CD14-positive monocyte (primary cell): ENCODE measurements around the gene SPG7. TPM values are rescaled to one million over a fixed set of nuclear protein-coding genes. Genes with fewer than 3 reads are reported as not detected.

Experiments
- DNase-seq, 3 donors: peaks; one replicate each; pipeline ENCODE4 v3.0.0-alpha.2; 2011 to 2022
- H2AFZ ChIP-seq: 2 replicates; pipeline ENCODE4 v1.6.0; 2012; ENCODE audit warnings: mild to moderate bottlenecking, low read depth, low read length, inconsistent platforms; ENCODE audit not compliant: insufficient read depth, poor library complexity, severe bottlenecking
- H3K27ac ChIP-seq, 2 donors: 1 replicate in 1 of 2; 2 replicates in 1 of 2; pipeline ENCODE4 v1.5.1; 2012 to 2013; ENCODE audit warnings: low read length in 2 of 2, control low read depth in 1 of 2, inconsistent platforms in 1 of 2, low read depth in 1 of 2, mild to moderate bottlenecking in 1 of 2
- H3K27me3 ChIP-seq, 2 donors: one replicate each; pipeline versions ENCODE4 v1.6.0 to v1.6.1; 2011 to 2013; ENCODE audit warnings: low read length in 2 of 2; ENCODE audit not compliant: control insufficient read depth in 2 of 2, insufficient read depth in 2 of 2
- H3K36me3 ChIP-seq, 2 donors: replicated peaks in 1 of 2; 1 replicate in 1 of 2; 2 replicates in 1 of 2; pipeline versions ENCODE4 v1.5.1 to v1.6.1; 2012 to 2013; ENCODE audit warnings: low read length in 2 of 2, control low read depth in 1 of 2, inconsistent platforms in 1 of 2, mild to moderate bottlenecking in 1 of 2; ENCODE audit not compliant: insufficient read depth in 2 of 2, control insufficient read depth in 1 of 2
- H3K4me1 ChIP-seq, 2 donors: 1 replicate in 1 of 2; 2 replicates in 1 of 2; pipeline versions ENCODE4 v1.5.1 to v1.6.1; 2012 to 2013; ENCODE audit warnings: low read length in 2 of 2, control low read depth in 1 of 2, inconsistent platforms in 1 of 2, mild to moderate bottlenecking in 1 of 2, moderate library complexity in 1 of 2; ENCODE audit not compliant: insufficient read depth in 2 of 2, control insufficient read depth in 1 of 2
- H3K4me2 ChIP-seq: replicated peaks from 2 replicates; pipeline ENCODE3; 2012; ENCODE audit warnings: low read length, moderate library complexity, mild to moderate bottlenecking; ENCODE audit not compliant: poor library complexity, severe bottlenecking; ENCODE audit errors: extremely low read depth
- H3K4me3 ChIP-seq, 3 experiments: fragments of 200-600 bp in 1 of 3; sonication (generic) in 1 of 3; replicated peaks in 1 of 3; 1 replicate in 2 of 3; 2 replicates in 1 of 3; pipeline ENCODE4 v1.5.1; 2011 to 2013; ENCODE audit warnings: low read length in 3 of 3, mild to moderate bottlenecking in 3 of 3, control low read depth in 2 of 3, low read depth in 2 of 3, inconsistent platforms in 1 of 3, moderate library complexity in 1 of 3
- H3K79me2 ChIP-seq: 2 replicates; pipeline ENCODE4 v1.6.0; 2012; ENCODE audit warnings: mild to moderate bottlenecking, control low read depth, inconsistent platforms, low read length, moderate library complexity; ENCODE audit not compliant: insufficient read depth
- H3K9ac ChIP-seq: 2 replicates; pipeline ENCODE4 v1.6.0; 2017; ENCODE audit warnings: low read length, mild to moderate bottlenecking; ENCODE audit not compliant: insufficient read depth, poor library complexity, severe bottlenecking
- H3K9me3 ChIP-seq, 2 donors: replicated peaks in 1 of 2; 1 replicate in 1 of 2; 2 replicates in 1 of 2; pipeline versions ENCODE4 v1.5.1 to v1.6.1; 2012 to 2013; ENCODE audit warnings: low read length in 2 of 2, control low read depth in 1 of 2; ENCODE audit not compliant: control insufficient read depth in 1 of 2, insufficient read depth in 1 of 2
- H4K20me1 ChIP-seq: 2 replicates; pipeline ENCODE4 v1.6.0; 2012; ENCODE audit warnings: mild to moderate bottlenecking, low read length, control low read depth, moderate library complexity; ENCODE audit not compliant: insufficient read depth
- H3K27ac Mint-ChIP-seq, 7 donors: one replicate each; pipeline ENCODE4 v1.8.0; 2020; ENCODE audit warnings: mild to moderate bottlenecking in 7 of 7, mixed read lengths in 7 of 7, moderate library complexity in 6 of 7, inconsistent platforms in 2 of 7
- H3K27me3 Mint-ChIP-seq, 3 donors: one replicate each; pipeline ENCODE4 v1.8.0; 2021 to 2022; ENCODE audit warnings: low read depth in 3 of 3, mild to moderate bottlenecking in 3 of 3, mixed read lengths in 3 of 3, moderate library complexity in 3 of 3, inconsistent platforms in 1 of 3
- H3K36me3 Mint-ChIP-seq, 2 donors: one replicate each; pipeline ENCODE4 v1.8.0; 2020; ENCODE audit warnings: mixed read lengths in 2 of 2, inconsistent platforms in 1 of 2, mild to moderate bottlenecking in 1 of 2
- H3K4me1 Mint-ChIP-seq: one replicate; pipeline ENCODE4 v1.8.0; 2020; ENCODE audit warnings: mild to moderate bottlenecking, mixed read lengths
- H3K4me3 Mint-ChIP-seq, 2 donors: one replicate each; pipeline ENCODE4 v1.8.0; 2020; ENCODE audit warnings: mild to moderate bottlenecking in 2 of 2, mixed read lengths in 2 of 2, moderate library complexity in 1 of 2
- H3K9me3 Mint-ChIP-seq, 7 donors: one replicate each; pipeline ENCODE4 v1.8.0; 2020 to 2022; ENCODE audit warnings: mixed read lengths in 7 of 7, mild to moderate bottlenecking in 6 of 7, moderate library complexity in 6 of 7, inconsistent platforms in 2 of 7
- WGBS: methylation state at CpG from one replicate; pipeline ENCODE4 v1.1.5; 2013; ENCODE audit warnings: missing lambda C conversion rate; ENCODE audit not compliant: insufficient coverage; 5-methylcytosine and 5-hydroxymethylcytosine counted together
- intact Hi-C, 2 donors: fragments of 100-400 bp; cut with micrococcal nuclease; formaldehyde crosslinking; loops; one replicate each; pipeline versions ENCODE4 v1.15.0 to v1.15.1; 2023
- polyA plus RNA-seq, 3 donors: library from polyadenylated mRNA; depleted of rRNA in 1 of 3; unstranded in 2 of 3; stranded (reverse) in 1 of 3; fragments of 300-500 nt in 2 of 3; fragments of >200 nt in 1 of 3; fragmentation: Illumina TruSeq in 2 of 3; gene quantifications; 1 replicate in 2 of 3; 2 replicates in 1 of 3; pipeline ENCODE4 v1.2.3, GENCODE V29; 2012 to 2021
- TF ChIP-seq, protein P1 (sequence below): fragments of 200-600 bp; IDR thresholded peaks from one replicate; pipeline ENCODE4 v1.8.0; 2022; ENCODE audit warnings: antibody characterized with exemption, mild to moderate bottlenecking

SPG7 gene
- polyA plus RNA-seq, 3 donors = 30.3 to 120 (median 34.4) TPM

DNA sequence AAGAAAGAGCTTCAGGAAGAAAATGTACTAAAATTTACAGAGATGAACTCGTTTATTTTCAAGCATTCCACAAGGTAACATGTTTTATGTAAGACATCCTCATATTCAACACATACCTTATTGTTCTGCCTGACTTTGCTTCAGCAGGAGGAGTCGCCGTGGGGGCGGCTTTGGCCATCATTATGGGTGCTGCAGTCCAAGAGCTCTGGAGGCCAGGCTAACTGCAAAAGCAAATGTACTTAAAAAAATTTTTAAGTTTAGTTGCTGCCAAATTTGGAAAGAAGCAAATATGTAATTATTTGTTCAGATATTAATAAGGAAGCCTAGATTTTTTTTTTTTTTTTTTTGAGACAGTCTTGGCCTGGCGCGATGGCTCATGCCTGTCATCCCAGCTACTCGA, 4.1 kb upstream of the SPG7 start:
- Histone ChIP-seq H3K9ac (no peak overlapping the region), H3K4me1 (peaks cover 32 to 43% of the 10 kb centered on the region in 2 donors), H3K27ac (no peak overlapping the region), H4K20me1 (no peaks in the 10 kb centered on the region), H3K4me2 (no peak overlapping the region), H3K79me2 (peaks cover 38% of the 10 kb centered on the region), H2AFZ (no peak overlapping the region), H3K9me3 (no peaks in the 10 kb centered on the region), H3K36me3 (peaks cover 0 to 3% of the 10 kb centered on the region in 2 donors), H3K27me3 (no peaks in the 10 kb centered on the region), H3K4me3 (no peak overlapping the region)
- 100% methylated on average over 1 of the region's 7 CpGs for WGBS
- Mint-ChIP-seq H3K27ac (peak overlapping the region in 2 of 7 donors; percentile 22 to 76), H3K27me3 (no peaks in the 10 kb centered on the region), H3K36me3 (peaks cover 0 to 9% of the 10 kb centered on the region in 2 donors), H3K4me1 (peaks cover 31% of the 10 kb centered on the region), H3K4me3 (no peak overlapping the region), H3K9me3 (no peaks in the 10 kb centered on the region)
- TF ChIP-seq, protein P1, sequence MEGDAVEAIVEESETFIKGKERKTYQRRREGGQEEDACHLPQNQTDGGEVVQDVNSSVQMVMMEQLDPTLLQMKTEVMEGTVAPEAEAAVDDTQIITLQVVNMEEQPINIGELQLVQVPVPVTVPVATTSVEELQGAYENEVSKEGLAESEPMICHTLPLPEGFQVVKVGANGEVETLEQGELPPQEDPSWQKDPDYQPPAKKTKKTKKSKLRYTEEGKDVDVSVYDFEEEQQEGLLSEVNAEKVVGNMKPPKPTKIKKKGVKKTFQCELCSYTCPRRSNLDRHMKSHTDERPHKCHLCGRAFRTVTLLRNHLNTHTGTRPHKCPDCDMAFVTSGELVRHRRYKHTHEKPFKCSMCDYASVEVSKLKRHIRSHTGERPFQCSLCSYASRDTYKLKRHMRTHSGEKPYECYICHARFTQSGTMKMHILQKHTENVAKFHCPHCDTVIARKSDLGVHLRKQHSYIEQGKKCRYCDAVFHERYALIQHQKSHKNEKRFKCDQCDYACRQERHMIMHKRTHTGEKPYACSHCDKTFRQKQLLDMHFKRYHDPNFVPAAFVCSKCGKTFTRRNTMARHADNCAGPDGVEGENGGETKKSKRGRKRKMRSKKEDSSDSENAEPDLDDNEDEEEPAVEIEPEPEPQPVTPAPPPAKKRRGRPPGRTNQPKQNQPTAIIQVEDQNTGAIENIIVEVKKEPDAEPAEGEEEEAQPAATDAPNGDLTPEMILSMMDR = no peak
- intact Hi-C loops = loop anchor here in 1 of 2 donors (10.0 kb wide), 1 partner anchor 649 kb away; the partner anchor contains the start of genes GALNS and TRAPPC2L
- no peak for DNase-seq

DNA sequence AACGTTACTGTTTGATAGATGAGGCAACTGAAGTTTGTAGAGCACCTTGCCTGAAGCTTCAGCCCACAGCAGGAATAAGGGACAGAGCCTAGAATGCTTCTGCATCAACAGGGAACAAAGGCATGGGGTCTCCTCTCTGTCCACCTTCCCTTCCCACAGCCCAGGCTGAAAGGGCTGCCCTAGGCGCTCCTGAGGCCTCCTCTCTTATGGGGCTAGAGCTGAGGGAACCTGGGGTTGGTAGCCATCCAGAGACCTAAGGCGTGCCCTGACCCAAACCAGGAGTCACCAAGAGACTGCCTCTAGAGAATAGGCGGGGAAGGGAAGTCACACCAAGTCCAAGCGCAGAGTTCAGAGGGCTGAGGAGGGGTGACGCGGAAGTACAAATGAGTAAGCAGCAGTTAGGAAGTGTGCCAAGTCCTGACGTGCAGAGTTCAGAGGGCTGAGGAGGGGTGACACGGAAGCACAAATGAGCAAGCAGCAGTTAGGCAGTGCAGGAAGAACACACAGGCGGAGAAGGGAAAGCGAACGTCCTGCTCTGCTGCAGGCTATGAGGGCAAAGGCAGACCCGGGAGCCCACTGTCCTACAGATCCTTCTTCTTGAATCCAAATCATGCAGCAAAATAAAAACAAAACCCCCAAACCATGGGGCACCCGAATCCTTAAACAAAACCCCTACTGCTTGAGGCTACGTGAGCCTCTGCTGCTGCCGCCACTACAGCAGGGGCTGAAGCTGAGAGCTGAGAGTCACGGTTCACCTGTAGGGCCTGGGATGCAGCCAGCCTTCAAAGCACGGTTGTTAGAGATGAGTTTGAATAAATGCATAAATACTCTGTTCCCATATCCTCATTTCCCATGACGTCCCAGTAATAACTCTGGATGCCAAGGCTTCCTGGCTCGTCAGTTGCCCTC, 2.7 kb upstream of the SPG7 start:
- Mint-ChIP-seq H3K4me1 (peaks cover 35% of the 10 kb centered on the region), H3K27me3 (no peaks in the 10 kb centered on the region), H3K36me3 (peaks cover 2 to 6% of the 10 kb centered on the region in 2 donors), H3K9me3 (no peaks in the 10 kb centered on the region), H3K4me3 (peak overlapping the region; percentile 69 to 88), H3K27ac (peak overlapping the region; percentile 93 to 97 (median 96))
- peaks cover 6% of the 10 kb centered on the region for H4K20me1 ChIP-seq
- no peaks in the 10 kb centered on the region for H3K9me3 ChIP-seq
- H3K4me1 ChIP-seq = peaks cover 38 to 49% of the 10 kb centered on the region in 2 donors
- H3K9ac ChIP-seq = peak overlapping the region; percentile 56
- peak overlapping the region; percentile 80 to 90 for H3K27ac ChIP-seq
- intact Hi-C loops = loop anchor here (1.0 to 10.0 kb wide), 6 partner anchors 15 to 651 kb away; partner anchors contain the start of genes ANKRD11 (in 2 of the 2), GALNS (in 1 of the 2) and TRAPPC2L (in 1 of the 2)
- peak overlapping the region in 1 of 3 experiments; percentile 88 for H3K4me3 ChIP-seq
- peaks cover 44% of the 10 kb centered on the region for H3K79me2 ChIP-seq
- TF ChIP-seq, protein P1 = no peak
- H2AFZ ChIP-seq = peak overlapping the region; percentile 70
- H3K36me3 ChIP-seq = peaks cover under 1 to 3% of the 10 kb centered on the region in 2 donors
- 11% methylated on average over 15 of the region's 20 CpGs for WGBS
- peak; percentile 99 for DNase-seq
- peak overlapping the region; percentile 95 for H3K4me2 ChIP-seq
- H3K27me3 ChIP-seq = no peaks in the 10 kb centered on the region
